22Rv1 (cell line): Measurements from ENCODE around the gene ALDH5A1.
A peak's percentile ranks its signal among the peaks of the same experiment; 100 is the strongest.

Experiments
- H3K27ac ChIP-seq: fragments of 450-650 bp; 2 replicates; pipeline ENCODE4 v1.5.1; 2017
- CTCF ChIP-seq: fragments of 450-650 bp; IDR thresholded peaks from 2 replicates; pipeline ENCODE4 v1.5.1; 2017; ENCODE audit warnings: mild to moderate bottlenecking
- ZFX ChIP-seq: fragments of 450-650 bp; IDR thresholded peaks from 2 replicates; pipeline ENCODE4 v1.6.1; 2017; ENCODE audit warnings: antibody characterized with exemption, borderline replicate concordance

Gene ALDH5A1

GRCh38 chr6:24583463-24584381 lies 89.0 kb downstream of the ALDH5A1 start:
- TF ChIP-seq ZFX (no peak), CTCF (peak; percentile 97)
- H3K27ac ChIP-seq, result no peak overlapping the region

GRCh38 chr6:24584382-24584720 lies 89.6 kb downstream of the ALDH5A1 start:
- H3K27ac ChIP-seq, result no peak overlapping the region
- no peak for TF ChIP-seq CTCF
- no peak for TF ChIP-seq ZFX
